Thyroid gland (tissue), 4 donors: Measurements from ENCODE around the gene TP73.

Experiments used
- CTCF ChIP-seq, 6 experiments: fragments of 200-600 bp in 3 of 6; fragments of 450-650 bp in 3 of 6; sonication (generic) in 3 of 6; IDR thresholded peaks; one replicate each; pipeline ENCODE4 v1.5.1; 2016 to 2019; ENCODE audit warnings: antibody characterized with exemption in 6 of 6, mild to moderate bottlenecking in 2 of 6, inconsistent platforms in 1 of 6, moderate library complexity in 1 of 6
- POLR2A ChIP-seq, 2 donors: fragments of 450-650 bp; IDR thresholded peaks; one replicate each; pipeline ENCODE4 v1.6.1; 2017; ENCODE audit warnings: antibody characterized with exemption in 2 of 2, mild to moderate bottlenecking in 2 of 2, moderate library complexity in 1 of 2

- TF ChIP-seq CTCF (IDR thresholded peaks at IDR 0.05) (no peak), POLR2A (IDR thresholded peaks at IDR 0.05) (no peak)
Measured at GRCh38 chr1:3630161-3630611, 22.1 kb upstream of the TP73 start.
